Measurements from ENCODE around the gene DPYSL5. TPM values are rescaled to one million over a fixed set of nuclear protein-coding genes. Genes with fewer than 3 reads are reported as not detected.
"Not testable (repeated sequence)": the region's sequence is repeated elsewhere in the genome, so short reads cannot be mapped to it uniquely, and the experiment has no call there.

The DPYSL5 gene
- total RNA-seq, 1 experiment from 2014 or later = 4.4 TPM

DNA sequence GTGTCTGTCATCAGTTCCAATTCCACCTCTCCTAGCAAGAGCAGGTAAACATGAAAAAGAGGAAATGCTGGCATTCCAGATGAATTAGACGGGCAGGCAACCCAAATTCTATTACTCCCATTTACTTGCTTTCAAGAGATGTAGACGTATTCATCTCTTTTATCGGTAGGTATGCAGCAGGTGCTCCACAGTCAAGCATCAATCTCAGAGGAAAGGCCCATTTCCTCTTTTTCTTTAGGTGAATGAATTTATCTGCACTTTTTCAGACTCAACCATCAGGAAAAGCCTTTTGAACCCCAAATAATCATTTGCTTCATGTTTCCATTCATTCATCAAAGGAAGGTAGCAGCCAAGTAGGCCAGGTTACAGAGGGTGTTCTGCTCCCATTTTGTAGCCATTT, 27.9 kb downstream of the DPYSL5 start:
- Histone ChIP-seq H3K36me3 (replicated peaks; ENCODE audit: control insufficient read depth, insufficient read depth, low read length) (no peaks in the 10 kb centered on the region), H3K27me3 (ENCODE audit: control insufficient read depth, insufficient read depth, low read length) (peaks cover 2% of the 10 kb centered on the region; the same call in 1 of the 2 replicates), H3K4me3 (ENCODE audit: insufficient read depth, low read depth, low read length) (no peak overlapping the region)
- DNase-seq = no peak

DNA sequence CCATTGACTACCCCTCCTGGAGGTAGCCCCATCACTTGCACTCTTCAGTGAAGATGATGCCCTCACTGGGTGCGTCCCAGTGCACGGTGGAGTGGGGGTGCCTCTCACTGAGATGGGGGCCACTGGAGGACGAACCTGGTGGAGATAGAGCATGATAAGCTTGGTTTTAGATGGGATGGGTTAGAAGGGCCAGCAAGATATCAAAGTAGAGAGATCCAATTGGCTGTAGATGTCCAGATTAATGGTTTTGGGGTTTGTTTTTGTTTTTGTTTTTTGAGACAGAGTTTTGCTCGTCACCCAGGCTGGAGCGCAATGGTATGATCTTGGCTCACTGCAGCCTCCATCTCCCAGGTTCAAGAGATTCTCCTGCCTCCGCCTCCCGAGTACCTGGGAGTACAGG, 28.3 kb downstream of the DPYSL5 start:
- Histone ChIP-seq H3K27me3 (ENCODE audit: control insufficient read depth, insufficient read depth, low read length) (peaks cover 2% of the 10 kb centered on the region; the same call in 1 of the 2 replicates), H3K4me3 (ENCODE audit: insufficient read depth, low read depth, low read length) (no peak overlapping the region), H3K36me3 (replicated peaks; ENCODE audit: control insufficient read depth, insufficient read depth, low read length) (no peaks in the 10 kb centered on the region)
- no peak for DNase-seq

DNA sequence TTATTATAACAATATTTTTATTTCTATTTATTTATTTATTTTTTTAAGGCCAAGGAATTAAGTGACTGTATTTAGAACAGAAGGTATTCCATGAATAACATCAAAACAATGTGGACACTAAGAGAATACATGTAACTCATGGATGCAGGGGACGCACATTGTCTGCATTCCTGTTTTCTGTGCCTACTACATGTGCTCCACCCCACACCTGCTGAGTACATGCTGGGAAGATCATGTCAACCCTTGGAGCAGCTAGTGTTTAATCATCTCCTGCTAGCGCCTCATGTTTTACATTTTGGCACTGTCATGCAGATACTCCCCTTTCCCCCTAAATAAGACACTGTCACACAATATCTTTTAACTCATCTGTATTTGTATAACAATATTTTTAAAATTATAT, 29.3 kb downstream of the DPYSL5 start:
- Histone ChIP-seq H3K27me3 (ENCODE audit: control insufficient read depth, insufficient read depth, low read length) (peaks cover 2% of the 10 kb centered on the region; the same call in 1 of the 2 replicates), H3K4me3 (ENCODE audit: insufficient read depth, low read depth, low read length) (no peak overlapping the region), H3K36me3 (replicated peaks; ENCODE audit: control insufficient read depth, insufficient read depth, low read length) (no peaks in the 10 kb centered on the region)
- DNase-seq = no peak

DNA sequence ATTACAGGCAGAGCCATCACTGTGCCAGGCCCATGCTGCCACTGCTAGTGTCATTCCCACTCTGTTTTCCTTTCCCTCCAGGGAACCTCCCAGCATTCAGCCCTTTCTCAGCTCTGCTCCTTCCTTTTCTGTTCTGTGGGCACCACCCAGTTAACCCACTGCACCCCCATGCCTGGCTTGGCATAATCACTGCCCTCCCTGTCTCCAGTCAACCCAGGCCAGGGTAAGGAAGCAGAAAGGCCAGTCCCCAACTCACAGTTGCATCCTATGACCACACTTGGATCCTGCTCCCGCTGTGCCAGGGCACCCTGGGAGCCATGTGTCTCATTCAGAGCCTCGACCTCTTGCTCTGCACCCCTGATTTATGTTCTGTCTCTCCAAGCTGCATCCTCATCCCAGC, 32.2 kb downstream of the DPYSL5 start:
- Histone ChIP-seq H3K4me3 (ENCODE audit: insufficient read depth, low read depth, low read length) (no peak overlapping the region), H3K36me3 (replicated peaks; ENCODE audit: control insufficient read depth, insufficient read depth, low read length) (no peaks in the 10 kb centered on the region), H3K27me3 (ENCODE audit: control insufficient read depth, insufficient read depth, low read length) (no peaks in the 10 kb centered on the region)
- DNase-seq = no peak

DNA sequence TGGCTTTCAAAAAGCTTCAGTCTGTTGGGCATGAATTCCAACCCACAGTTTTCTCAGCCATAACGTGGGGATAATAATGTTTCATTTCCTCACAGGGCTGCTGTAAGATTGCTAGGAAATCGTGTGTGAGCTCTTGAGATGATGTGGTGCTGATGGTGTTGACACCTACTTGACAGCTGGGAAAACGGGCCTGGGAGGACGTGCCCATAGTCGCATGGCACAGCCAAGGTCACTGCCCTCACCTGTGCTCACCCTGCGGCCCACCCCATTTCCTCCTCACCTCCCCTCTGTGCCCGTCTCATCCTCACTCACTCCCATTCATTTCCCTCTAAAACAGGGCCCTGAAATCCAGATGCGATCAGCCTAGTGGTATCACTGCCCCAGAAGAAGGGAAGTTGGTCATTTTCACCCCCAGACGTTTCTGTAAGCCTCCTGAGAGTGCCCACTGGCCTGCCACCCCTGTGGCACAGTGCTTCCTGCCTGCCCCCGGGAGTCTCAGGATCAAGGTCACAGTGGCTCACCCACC, 33.0 kb downstream of the DPYSL5 start:
- Histone ChIP-seq H3K4me3 (ENCODE audit: insufficient read depth, low read depth, low read length) (no peak overlapping the region), H3K36me3 (replicated peaks; ENCODE audit: control insufficient read depth, insufficient read depth, low read length) (no peaks in the 10 kb centered on the region), H3K27me3 (ENCODE audit: control insufficient read depth, insufficient read depth, low read length) (no peaks in the 10 kb centered on the region)
- no peak for DNase-seq

DNA sequence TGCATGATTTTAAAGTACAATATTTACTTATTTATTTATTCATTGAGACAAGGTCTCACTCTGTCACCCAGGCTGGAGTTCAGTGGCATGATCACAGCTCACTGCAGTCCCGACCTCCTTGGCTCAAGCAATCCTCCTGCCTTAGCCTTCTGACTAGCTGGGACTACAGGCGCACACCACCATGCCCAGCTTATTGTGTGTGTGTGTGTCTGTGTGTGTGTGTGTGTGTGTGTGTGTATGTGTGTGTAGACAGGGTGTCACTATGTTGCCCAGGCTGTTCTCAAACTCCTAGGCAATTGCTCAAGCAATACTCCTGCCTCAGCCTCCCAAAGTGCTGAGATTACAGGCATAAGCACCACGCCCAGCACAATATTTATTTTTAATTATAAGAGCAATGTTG, 34.3 kb downstream of the DPYSL5 start:
- not testable (repeated sequence) for DNase-seq; H3K36me3 ChIP-seq (replicated peaks; ENCODE audit: control insufficient read depth, insufficient read depth, low read length); H3K4me3 ChIP-seq (ENCODE audit: insufficient read depth, low read depth, low read length); H3K27me3 ChIP-seq (ENCODE audit: control insufficient read depth, insufficient read depth, low read length)

DNA sequence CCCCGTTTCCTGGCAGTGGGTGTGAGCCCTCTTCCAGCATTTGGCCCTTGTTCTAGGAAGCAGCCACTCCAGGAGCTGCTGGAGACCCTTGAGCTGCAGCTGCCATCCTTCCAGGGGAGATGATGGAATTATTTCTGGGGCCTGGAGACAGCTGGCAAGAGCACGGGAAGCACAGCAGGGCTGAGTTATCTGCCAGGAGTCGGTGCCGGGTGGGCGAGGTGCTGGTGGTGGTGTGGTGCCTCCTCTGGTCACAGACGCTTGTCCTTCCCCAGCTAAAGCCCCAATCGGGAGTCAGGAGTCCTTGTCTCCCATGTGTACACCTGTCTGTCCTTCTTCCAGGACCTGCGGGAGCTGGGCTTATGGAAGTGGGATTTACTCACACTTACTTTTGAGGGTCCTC, 36.0 kb downstream of the DPYSL5 start:
- no peak overlapping the region for H3K4me3 ChIP-seq (ENCODE audit: insufficient read depth, low read depth, low read length)
- no peak for DNase-seq
- H3K36me3 ChIP-seq (replicated peaks; ENCODE audit: control insufficient read depth, insufficient read depth, low read length) = no peaks in the 10 kb centered on the region
- no peaks in the 10 kb centered on the region for H3K27me3 ChIP-seq (ENCODE audit: control insufficient read depth, insufficient read depth, low read length)

DNA sequence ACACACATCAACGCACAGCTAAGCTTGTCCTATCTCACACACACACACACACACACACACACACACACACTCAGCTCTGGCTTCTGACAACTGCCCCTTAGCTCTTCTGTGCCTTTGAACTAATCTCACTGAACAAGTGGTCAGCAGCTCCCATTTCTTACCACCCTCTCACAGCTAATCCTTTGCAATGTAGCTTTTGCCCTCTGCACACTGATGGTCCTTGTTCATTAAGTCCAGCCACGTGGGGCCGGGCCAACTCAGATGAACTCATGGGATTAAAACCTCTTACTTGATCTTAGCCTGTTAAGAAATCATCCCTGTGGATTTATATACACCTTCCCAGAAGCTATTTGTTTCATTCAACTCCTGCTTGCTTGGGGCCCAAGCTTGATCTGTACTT, 36.6 kb downstream of the DPYSL5 start:
- H3K4me3 ChIP-seq (ENCODE audit: insufficient read depth, low read depth, low read length) = no peak overlapping the region
- H3K27me3 ChIP-seq (ENCODE audit: control insufficient read depth, insufficient read depth, low read length) = no peaks in the 10 kb centered on the region
- DNase-seq = no peak
- no peaks in the 10 kb centered on the region for H3K36me3 ChIP-seq (replicated peaks; ENCODE audit: control insufficient read depth, insufficient read depth, low read length)

DNA sequence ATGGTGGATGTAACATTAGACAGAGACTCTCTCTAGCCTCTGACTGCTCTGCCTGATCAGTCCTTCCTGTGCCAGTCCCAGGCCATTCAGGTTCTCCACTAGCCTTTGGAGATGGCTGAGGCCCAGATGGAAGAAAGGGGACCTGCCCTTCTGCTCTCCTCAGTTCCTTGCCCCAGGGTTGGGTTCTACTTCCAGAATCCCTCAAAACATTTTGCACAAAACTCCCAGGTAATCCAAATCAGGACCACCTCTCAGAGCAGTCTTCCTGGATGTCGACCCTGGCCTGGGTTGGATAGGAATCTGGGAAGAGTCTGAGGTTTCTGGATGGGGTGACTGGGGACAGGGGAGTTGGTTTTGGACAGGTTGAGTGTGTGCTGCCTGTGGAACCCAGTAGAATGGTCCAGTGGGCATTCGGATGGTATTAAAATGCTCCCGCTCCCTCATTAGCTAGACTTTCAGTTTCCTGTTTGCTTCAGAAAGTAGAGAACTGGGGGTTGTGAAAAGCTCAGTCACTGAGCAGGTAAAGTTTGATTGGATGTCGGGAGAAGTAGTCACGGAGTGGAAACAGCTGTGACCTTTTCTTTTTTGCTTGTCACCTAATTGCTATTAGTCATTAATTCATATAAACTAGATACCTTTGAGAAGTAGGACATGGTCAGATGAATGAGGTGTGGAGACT, 37.9 kb downstream of the DPYSL5 start:
- no peak for DNase-seq
- no peak overlapping the region for H3K4me3 ChIP-seq (ENCODE audit: insufficient read depth, low read depth, low read length)
- no peaks in the 10 kb centered on the region for H3K27me3 ChIP-seq (ENCODE audit: control insufficient read depth, insufficient read depth, low read length)
- H3K36me3 ChIP-seq (replicated peaks; ENCODE audit: control insufficient read depth, insufficient read depth, low read length) = no peaks in the 10 kb centered on the region

DNA sequence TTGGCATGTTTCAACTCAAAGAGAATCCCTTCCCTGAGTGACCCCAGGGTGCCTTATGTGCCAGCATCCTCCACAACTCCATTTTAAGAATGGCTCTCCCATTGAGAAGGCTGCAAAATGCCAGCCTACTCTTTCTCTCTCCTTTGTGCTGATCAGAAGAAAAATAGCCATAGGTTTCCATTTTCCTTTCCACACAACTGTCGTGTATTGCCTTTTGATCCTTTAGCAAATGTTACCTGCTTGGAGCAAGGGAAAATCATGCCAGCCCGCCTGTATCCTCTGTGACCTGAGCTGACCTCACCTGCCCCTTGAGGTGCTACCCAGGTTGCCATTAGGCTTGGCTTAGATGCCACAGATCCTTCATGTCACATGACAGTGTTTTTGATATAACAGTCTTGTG, 38.8 kb downstream of the DPYSL5 start:
- no peaks in the 10 kb centered on the region for H3K36me3 ChIP-seq (replicated peaks; ENCODE audit: control insufficient read depth, insufficient read depth, low read length)
- no peak for DNase-seq
- no peak overlapping the region for H3K4me3 ChIP-seq (ENCODE audit: insufficient read depth, low read depth, low read length)
- H3K27me3 ChIP-seq (ENCODE audit: control insufficient read depth, insufficient read depth, low read length) = no peaks in the 10 kb centered on the region

DNA sequence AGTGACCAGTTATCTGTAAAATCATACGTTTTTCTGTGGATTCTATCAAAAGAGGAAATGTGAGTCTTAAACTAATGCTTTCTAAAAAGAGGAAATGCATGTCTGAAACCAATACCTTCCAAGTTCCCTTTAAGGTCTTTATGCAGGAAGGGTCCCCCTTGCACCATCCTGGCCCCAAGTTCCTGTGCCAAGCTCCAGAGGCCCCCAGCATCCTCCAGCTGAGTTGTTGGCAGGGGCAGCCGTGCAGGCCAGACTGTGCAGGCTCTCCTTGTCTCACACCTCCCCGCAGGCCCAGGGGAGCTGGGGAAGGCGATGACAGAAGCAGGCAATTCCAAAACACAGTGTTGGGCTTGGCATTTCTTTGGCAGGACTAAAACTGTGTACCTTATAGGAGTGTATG, 39.2 kb downstream of the DPYSL5 start:
- Histone ChIP-seq H3K36me3 (replicated peaks; ENCODE audit: control insufficient read depth, insufficient read depth, low read length) (no peaks in the 10 kb centered on the region), H3K4me3 (ENCODE audit: insufficient read depth, low read depth, low read length) (no peak overlapping the region), H3K27me3 (ENCODE audit: control insufficient read depth, insufficient read depth, low read length) (no peaks in the 10 kb centered on the region)
- no peak for DNase-seq

DNA sequence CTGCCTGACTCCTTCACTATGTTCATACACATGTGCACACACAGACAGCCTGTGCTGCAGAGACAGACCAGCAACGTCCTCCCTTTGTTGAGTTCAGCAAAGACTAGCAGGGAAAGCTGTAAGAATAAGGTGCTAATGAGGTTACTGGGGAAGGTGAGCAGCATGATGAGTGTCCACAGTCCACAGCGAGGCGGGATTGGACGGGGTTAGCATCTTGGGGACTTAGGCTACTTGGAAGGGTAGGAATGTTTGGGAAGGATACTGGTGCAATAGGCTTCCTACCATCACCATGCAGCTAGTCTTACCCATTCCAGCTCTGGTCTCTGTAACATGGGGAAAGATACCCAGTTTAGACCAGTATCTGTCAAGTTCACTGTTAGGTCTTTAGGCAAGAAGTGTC, 41.9 kb downstream of the DPYSL5 start:
- DNase-seq = no peak
- Histone ChIP-seq H3K36me3 (replicated peaks; ENCODE audit: control insufficient read depth, insufficient read depth, low read length) (no peaks in the 10 kb centered on the region), H3K27me3 (ENCODE audit: control insufficient read depth, insufficient read depth, low read length) (no peaks in the 10 kb centered on the region), H3K4me3 (ENCODE audit: insufficient read depth, low read depth, low read length) (no peak overlapping the region)

DNA sequence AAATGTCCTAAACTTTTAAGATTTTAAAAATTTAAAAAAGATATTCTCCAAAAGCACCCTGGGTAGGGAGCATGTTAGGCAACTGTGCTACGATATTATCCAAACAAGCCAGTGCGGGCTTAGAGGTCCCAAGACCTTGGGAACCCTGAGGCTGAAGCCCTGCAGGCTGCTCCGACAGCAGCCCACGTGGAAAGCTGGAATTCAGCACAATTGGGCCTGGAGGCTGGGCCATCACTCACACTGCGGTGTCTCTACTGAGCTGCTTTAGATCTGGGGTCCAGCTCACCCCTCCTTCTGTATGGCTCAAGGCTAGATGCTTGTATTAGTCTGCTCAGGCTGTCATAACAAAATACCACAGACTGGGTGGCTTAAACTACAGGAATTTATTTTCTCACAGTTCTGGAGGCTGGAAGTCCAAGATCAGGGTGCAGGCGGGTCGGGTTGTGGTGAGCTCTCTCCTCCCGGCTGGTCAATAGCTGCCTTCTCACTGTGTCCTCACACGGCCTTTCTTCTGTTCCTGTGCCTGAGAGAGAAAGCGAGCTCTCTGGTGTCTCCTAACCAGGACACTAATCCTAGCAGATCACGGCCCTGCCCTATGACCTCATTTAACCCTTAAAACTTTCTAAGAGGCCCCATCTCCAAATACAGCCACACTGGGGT, 42.5 kb downstream of the DPYSL5 start:
- H3K27me3 ChIP-seq (ENCODE audit: control insufficient read depth, insufficient read depth, low read length) = no peaks in the 10 kb centered on the region
- H3K36me3 ChIP-seq (replicated peaks; ENCODE audit: control insufficient read depth, insufficient read depth, low read length) = no peaks in the 10 kb centered on the region
- no peak for DNase-seq
- H3K4me3 ChIP-seq (ENCODE audit: insufficient read depth, low read depth, low read length) = no peak overlapping the region

DNA sequence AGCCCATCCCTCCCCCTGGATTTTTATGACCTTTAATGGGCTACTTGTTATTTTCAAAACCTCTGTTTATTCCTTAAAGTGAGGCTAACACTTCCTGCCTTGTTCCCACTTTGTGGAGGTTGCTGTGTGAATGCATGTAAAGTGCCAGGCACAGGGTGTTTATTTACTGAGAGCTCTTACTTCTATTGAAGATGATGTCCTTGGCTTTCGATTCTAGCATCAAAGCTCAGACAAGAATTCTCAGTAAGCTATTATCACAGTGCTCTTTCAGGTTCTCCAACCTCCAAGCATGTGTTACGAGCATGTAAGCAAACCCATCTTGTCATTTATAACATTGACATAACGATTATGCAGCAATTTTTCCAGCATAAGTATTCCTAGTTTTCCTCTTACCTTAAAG, 44.2 kb downstream of the DPYSL5 start:
- no peaks in the 10 kb centered on the region for H3K27me3 ChIP-seq (ENCODE audit: control insufficient read depth, insufficient read depth, low read length)
- no peaks in the 10 kb centered on the region for H3K36me3 ChIP-seq (replicated peaks; ENCODE audit: control insufficient read depth, insufficient read depth, low read length)
- no peak overlapping the region for H3K4me3 ChIP-seq (ENCODE audit: insufficient read depth, low read depth, low read length)
- DNase-seq = no peak

DNA sequence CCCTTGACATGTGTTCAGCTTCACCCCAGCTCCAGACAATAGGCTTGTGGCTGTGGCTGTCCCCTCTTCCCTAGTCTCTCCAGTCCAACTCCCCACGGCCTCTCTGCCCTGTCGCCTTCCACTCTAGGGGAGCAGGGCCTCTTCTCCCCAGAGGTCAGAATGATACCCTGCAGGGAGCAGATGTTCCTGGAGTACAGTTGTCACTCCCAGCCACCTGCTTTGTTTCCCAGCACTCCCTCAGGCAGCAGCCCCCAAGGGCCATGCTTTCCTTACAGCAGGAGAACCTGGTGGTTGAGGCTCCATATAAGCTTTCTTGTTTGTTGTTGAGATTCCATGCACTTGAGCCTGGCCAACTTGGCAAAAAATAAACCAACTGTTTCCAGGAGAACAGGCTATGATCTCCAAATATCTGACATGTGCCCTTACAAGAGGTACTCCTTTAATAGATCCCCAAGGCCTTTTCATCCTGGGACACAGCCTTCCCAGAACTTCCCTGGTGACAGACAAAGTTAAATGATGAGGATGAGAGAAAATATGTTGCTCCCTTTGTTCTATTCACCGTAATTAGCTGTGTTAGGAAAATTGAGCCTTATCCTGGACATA, 45.1 kb downstream of the DPYSL5 start:
- H3K4me3 ChIP-seq (ENCODE audit: insufficient read depth, low read depth, low read length) = no peak overlapping the region

More for the DNA sequence above, 45.1 kb downstream of the DPYSL5 start:
- H3K27me3 ChIP-seq (ENCODE audit: control insufficient read depth, insufficient read depth, low read length) = no peaks in the 10 kb centered on the region
- no peak for DNase-seq
- no peaks in the 10 kb centered on the region for H3K36me3 ChIP-seq (replicated peaks; ENCODE audit: control insufficient read depth, insufficient read depth, low read length)

Data from H7 (cell line).